Measurements from ENCODE around the gene SMR3B. TPM values are rescaled to one million over a fixed set of nuclear protein-coding genes. Genes with fewer than 3 reads are reported as not detected.

SMR3B gene
- total and polyA plus RNA-seq, 2 experiments from 2014 or later = not detected

DNA sequence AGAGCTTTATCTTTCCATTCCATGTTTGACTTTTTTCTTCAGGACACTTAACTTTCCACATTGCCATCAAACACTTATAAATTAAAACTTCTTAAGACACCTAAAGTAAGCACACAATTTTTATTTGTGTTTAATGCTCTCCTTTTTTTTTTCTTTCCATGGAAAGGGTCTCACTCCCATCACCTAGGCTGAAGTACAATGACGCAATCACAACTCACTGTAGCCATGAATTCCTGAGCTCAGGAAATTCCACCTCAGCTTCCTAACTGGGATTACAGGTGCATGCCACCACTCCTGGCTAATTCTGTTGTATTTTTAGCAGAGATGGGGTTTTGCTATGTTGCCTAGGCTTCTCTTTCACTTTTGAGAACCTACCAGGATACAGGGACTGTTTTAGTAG, 15.1 kb upstream of the SMR3B start:
- WGBS, 2 experiments (ENCODE audit: low coverage in 1 of 2, low lambda C conversion rate in 2 of 2, missing lambda C conversion rate in 2 of 2) = 43 to 63% methylated on average over 1 of the region's 1 CpG
- H3K27ac ChIP-seq = no peak overlapping the region

DNA sequence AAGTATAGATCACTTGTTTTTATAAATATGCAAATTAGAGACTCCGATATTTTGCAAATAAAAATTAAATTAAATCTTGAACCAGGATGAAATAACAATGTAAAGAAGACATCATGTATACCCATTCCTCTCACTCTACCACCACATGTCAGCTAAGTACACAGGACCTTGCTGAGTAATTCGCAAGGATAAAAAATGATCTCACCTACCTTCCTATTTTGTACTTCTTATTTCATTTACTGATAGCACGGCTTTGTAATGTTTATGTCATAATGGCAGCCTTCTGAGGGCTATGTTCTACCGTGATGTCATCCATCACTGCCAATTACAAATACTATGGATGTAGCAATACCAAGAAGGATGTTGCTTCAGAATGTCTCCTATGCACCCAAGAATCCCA, 10.9 kb upstream of the SMR3B start:
- TF ChIP-seq EZH2phosphoT487 (IDR thresholded peaks at IDR 0.05; ENCODE audit: insufficient read depth, low read depth) (no peak), EZH2 (IDR thresholded peaks at IDR 0.05; ENCODE audit: insufficient read depth, poor library complexity, severe bottlenecking) (no peak)

More for the DNA sequence above, 15.1 kb upstream of the SMR3B start:
- no peaks in the 10 kb centered on the region for H3K4me1 ChIP-seq (ENCODE audit: insufficient read depth)
- no peaks in the 10 kb centered on the region for H3K36me3 ChIP-seq (ENCODE audit: low read depth)
- H3K4me3 ChIP-seq = no peak overlapping the region
- H3K79me2 ChIP-seq (ENCODE audit: insufficient read depth) = no peaks in the 10 kb centered on the region
- TF ChIP-seq EZH2phosphoT487 (IDR thresholded peaks at IDR 0.05; ENCODE audit: insufficient read depth, low read depth) (no peak), EZH2 (IDR thresholded peaks at IDR 0.05; ENCODE audit: insufficient read depth, poor library complexity, severe bottlenecking) (no peak)
- H3K9ac ChIP-seq = no peak overlapping the region
- no peak for DNase-seq
- H2AFZ ChIP-seq = no peak overlapping the region
- no peaks in the 10 kb centered on the region for H4K20me1 ChIP-seq (ENCODE audit: insufficient read depth)
- no peaks in the 10 kb centered on the region for H3F3A ChIP-seq (ENCODE audit: insufficient read depth)
- no peaks in the 10 kb centered on the region for H3K27me3 ChIP-seq (replicated peaks; ENCODE audit: insufficient read depth)
- no peaks in the 10 kb centered on the region for H3K9me2 ChIP-seq (ENCODE audit: insufficient read depth)
- no peaks in the 10 kb centered on the region for H3K9me3 ChIP-seq (ENCODE audit: low read depth)
- no peak overlapping the region for H3K4me2 ChIP-seq (ENCODE audit: unreplicated experiment)
- in situ Hi-C loops (cut with MboI) = no loop called here

DNA sequence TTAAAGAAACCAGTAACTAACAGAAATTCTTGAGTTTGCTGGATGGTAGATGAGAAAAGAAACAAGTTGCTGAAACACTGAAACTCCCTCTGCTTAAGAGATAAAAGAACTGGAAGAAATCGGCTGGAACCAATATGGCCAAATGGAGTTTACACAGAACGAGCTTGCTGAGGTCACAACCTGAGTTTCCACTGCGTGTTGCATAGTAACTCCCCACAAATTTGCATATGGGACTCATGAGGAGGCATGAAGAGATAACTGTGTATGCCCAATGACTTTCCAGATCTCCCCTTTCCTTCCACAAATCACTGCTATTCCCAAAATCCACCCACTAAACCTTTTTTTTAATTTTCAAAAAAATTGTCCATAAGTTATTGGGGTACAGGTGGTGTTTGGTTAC, 10.2 kb upstream of the SMR3B start:
- Histone ChIP-seq H3K27me3 (replicated peaks; ENCODE audit: insufficient read depth) (no peaks in the 10 kb centered on the region), H3K4me3 (no peak overlapping the region), H3K4me1 (ENCODE audit: insufficient read depth) (no peaks in the 10 kb centered on the region), H2AFZ (no peak overlapping the region), H3K36me3 (ENCODE audit: low read depth) (no peaks in the 10 kb centered on the region), H3K9me3 (ENCODE audit: low read depth) (no peaks in the 10 kb centered on the region), H3K9me2 (ENCODE audit: insufficient read depth) (no peaks in the 10 kb centered on the region), H3F3A (ENCODE audit: insufficient read depth) (no peaks in the 10 kb centered on the region), H3K27ac (no peak overlapping the region), H3K4me2 (ENCODE audit: unreplicated experiment) (no peak overlapping the region), H3K79me2 (ENCODE audit: insufficient read depth) (no peaks in the 10 kb centered on the region), H4K20me1 (ENCODE audit: insufficient read depth) (no peaks in the 10 kb centered on the region), H3K9ac (no peak overlapping the region)
- 8 to 11% methylated on average over 3 of the region's 3 CpGs for WGBS, 2 experiments (ENCODE audit: low coverage in 1 of 2, low lambda C conversion rate in 2 of 2, missing lambda C conversion rate in 2 of 2)
- in situ Hi-C loops (cut with MboI) = no loop called here
- no peak for DNase-seq
- TF ChIP-seq EZH2phosphoT487 (IDR thresholded peaks at IDR 0.05; ENCODE audit: insufficient read depth, low read depth) = no peak
- TF ChIP-seq EZH2 (IDR thresholded peaks at IDR 0.05; ENCODE audit: insufficient read depth, poor library complexity, severe bottlenecking) = no peak

More for the DNA sequence above, 10.9 kb upstream of the SMR3B start:
- H4K20me1 ChIP-seq (ENCODE audit: insufficient read depth) = no peaks in the 10 kb centered on the region
- no peaks in the 10 kb centered on the region for H3K4me1 ChIP-seq (ENCODE audit: insufficient read depth)
- H3K36me3 ChIP-seq (ENCODE audit: low read depth) = no peaks in the 10 kb centered on the region
- H3K9ac ChIP-seq = no peak overlapping the region
- DNase-seq = no peak
- H3K27me3 ChIP-seq (replicated peaks; ENCODE audit: insufficient read depth) = no peaks in the 10 kb centered on the region
- no peaks in the 10 kb centered on the region for H3F3A ChIP-seq (ENCODE audit: insufficient read depth)
- H3K4me2 ChIP-seq (ENCODE audit: unreplicated experiment) = no peak overlapping the region
- 23 to 28% methylated on average over 4 of the region's 4 CpGs for WGBS, 2 experiments (ENCODE audit: low coverage in 1 of 2, low lambda C conversion rate in 2 of 2, missing lambda C conversion rate in 2 of 2)
- no peak overlapping the region for H3K27ac ChIP-seq
- no peak overlapping the region for H3K4me3 ChIP-seq
- no peaks in the 10 kb centered on the region for H3K9me2 ChIP-seq (ENCODE audit: insufficient read depth)
- H3K9me3 ChIP-seq (ENCODE audit: low read depth) = no peaks in the 10 kb centered on the region
- in situ Hi-C loops (cut with MboI) = no loop called here
- H2AFZ ChIP-seq = no peak overlapping the region
- no peaks in the 10 kb centered on the region for H3K79me2 ChIP-seq (ENCODE audit: insufficient read depth)

DNA sequence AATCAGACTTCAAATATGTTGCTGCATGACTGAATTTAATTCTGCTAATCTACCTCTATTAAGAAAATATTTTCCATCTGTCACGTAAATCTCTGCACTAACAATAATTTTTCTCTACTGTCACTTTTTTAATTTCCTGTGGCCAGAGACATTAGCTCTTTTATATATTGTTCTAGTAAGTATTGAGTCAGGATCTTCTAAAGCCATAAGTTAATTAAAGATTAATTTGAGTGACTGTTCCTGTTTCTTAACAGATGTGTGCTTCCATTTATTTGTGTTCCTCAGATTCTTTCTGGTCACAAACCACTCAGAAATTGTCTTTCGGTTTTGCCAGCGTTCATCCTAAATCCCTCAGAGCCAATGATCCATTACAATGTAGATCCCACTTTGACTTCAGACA, 2.4 kb upstream of the SMR3B start:
- WGBS, 2 experiments (ENCODE audit: low coverage in 1 of 2, low lambda C conversion rate in 2 of 2, missing lambda C conversion rate in 2 of 2) = 25 to 32% methylated on average over 3 of the region's 3 CpGs
- in situ Hi-C loops (cut with MboI) = no loop called here

More for the DNA sequence above, 2.4 kb upstream of the SMR3B start:
- Histone ChIP-seq H3K4me1 (ENCODE audit: insufficient read depth) (no peaks in the 10 kb centered on the region), H3K9ac (no peak overlapping the region), H4K20me1 (ENCODE audit: insufficient read depth) (no peaks in the 10 kb centered on the region), H3K79me2 (ENCODE audit: insufficient read depth) (no peaks in the 10 kb centered on the region), H3K27ac (no peak overlapping the region), H3K4me2 (ENCODE audit: unreplicated experiment) (no peak overlapping the region), H3K9me3 (ENCODE audit: low read depth) (no peaks in the 10 kb centered on the region), H3K36me3 (ENCODE audit: low read depth) (no peaks in the 10 kb centered on the region), H3K27me3 (replicated peaks; ENCODE audit: insufficient read depth) (no peaks in the 10 kb centered on the region), H3F3A (ENCODE audit: insufficient read depth) (no peaks in the 10 kb centered on the region), H2AFZ (no peak overlapping the region), H3K4me3 (no peak overlapping the region), H3K9me2 (ENCODE audit: insufficient read depth) (no peaks in the 10 kb centered on the region)
- DNase-seq = no peak
- TF ChIP-seq EZH2 (IDR thresholded peaks at IDR 0.05; ENCODE audit: insufficient read depth, poor library complexity, severe bottlenecking) (no peak), EZH2phosphoT487 (IDR thresholded peaks at IDR 0.05; ENCODE audit: insufficient read depth, low read depth) (no peak)

Data from GM23248 (cell line).